CD4-positive, alpha-beta T cell treated with Interleukin-6 for 4 hours (primary cell): ENCODE results near the gene GTF2F2.

Experiments used
- DNase-seq: peaks from one replicate; pipeline ENCODE4 v3.0.0-alpha.2; 2020; ENCODE audit warnings: mixed read lengths

GTF2F2 gene

GRCh38 chr13:45122941-45123340 lies 2.6 kb downstream of the GTF2F2 start:
- no peak for DNase-seq

- DNase-seq: no peak
Measured at GRCh38 chr13:45132369-45133064, 12.2 kb downstream of the GTF2F2 start.

- no peak for DNase-seq
Measured at GRCh38 chr13:45133396-45134118, 13.2 kb downstream of the GTF2F2 start.

GRCh38 chr13:45136741-45137504 lies 16.6 kb downstream of the GTF2F2 start:
- no peak for DNase-seq

GRCh38 chr13:45137526-45137925 lies 17.2 kb downstream of the GTF2F2 start:
- no peak for DNase-seq

GRCh38 chr13:45138282-45138681 lies 18.0 kb downstream of the GTF2F2 start:
- DNase-seq: no peak

GRCh38 chr13:45141369-45141768 lies 21.1 kb downstream of the GTF2F2 start:
- DNase-seq: no peak

- DNase-seq: no peak
Measured at GRCh38 chr13:45142440-45143345, 22.4 kb downstream of the GTF2F2 start.

GRCh38 chr13:45143346-45143751 lies 23.0 kb downstream of the GTF2F2 start:
- no peak for DNase-seq

GRCh38 chr13:45149964-45150363 lies 29.7 kb downstream of the GTF2F2 start:
- no peak for DNase-seq

GRCh38 chr13:45156565-45157361 lies 36.5 kb downstream of the GTF2F2 start:
- DNase-seq: no peak

GRCh38 chr13:45162194-45162593 lies 41.9 kb downstream of the GTF2F2 start:
- no peak for DNase-seq

GRCh38 chr13:45162821-45163220 lies 42.5 kb downstream of the GTF2F2 start:
- no peak for DNase-seq

GRCh38 chr13:45166858-45167257 lies 46.5 kb downstream of the GTF2F2 start:
- DNase-seq: no peak

GRCh38 chr13:45167611-45168554 lies 47.6 kb downstream of the GTF2F2 start:
- no peak for DNase-seq

GRCh38 chr13:45168555-45168930 lies 48.2 kb downstream of the GTF2F2 start:
- no peak for DNase-seq

GRCh38 chr13:45174478-45174877 lies 54.2 kb downstream of the GTF2F2 start:
- no peak for DNase-seq

GRCh38 chr13:45178349-45179162 lies 58.2 kb downstream of the GTF2F2 start:
- DNase-seq: no peak

GRCh38 chr13:45179428-45179827 lies 59.1 kb downstream of the GTF2F2 start:
- DNase-seq: no peak

- no peak for DNase-seq
Measured at GRCh38 chr13:45180303-45180702, 60.0 kb downstream of the GTF2F2 start.
